Mesenteric fat pad (tissue), 1 donor: Measurements from ENCODE around the gene DDX11. TPM values are rescaled to one million over a fixed set of nuclear protein-coding genes. Genes with fewer than 3 reads are reported as not detected.
"Not testable (repeated sequence)": the region's sequence is repeated elsewhere in the genome, so short reads cannot be mapped to it uniquely, and the experiment has no call there.

Experiments used
- DNase-seq: peaks from one replicate; pipeline ENCODE4 v3.0.0-alpha.2; 2020; ENCODE audit warnings: low spot score
- long read RNA-seq: library from polyadenylated mRNA; unstranded; transcript quantifications from one replicate; pipeline ENCODE4 v2.0.0, GENCODE V29; 2020
- total RNA-seq: library from RNA; stranded (reverse); fragmentation: NEBNext Ultra II Directional; extraction: Animal tissue kit (Norgen Biotek cat#: 25700); gene quantifications from one replicate; pipeline ENCODE4 v1.2.1, GENCODE V29; 2021
- donor health status: DM: yes; HTN: yes; CAD: no.

DDX11 gene
- total RNA-seq = 28.3 TPM
- long read RNA-seq, transcript DDX11-223 (27 exons, 3,079 nt) = major isoform, 6 of 27 reads
- long read RNA-seq, partial matches to known transcripts = 8 of 27 reads
- long read RNA-seq, other reads (novel, unspliced or antisense) = 13 of 27 reads

DNA sequence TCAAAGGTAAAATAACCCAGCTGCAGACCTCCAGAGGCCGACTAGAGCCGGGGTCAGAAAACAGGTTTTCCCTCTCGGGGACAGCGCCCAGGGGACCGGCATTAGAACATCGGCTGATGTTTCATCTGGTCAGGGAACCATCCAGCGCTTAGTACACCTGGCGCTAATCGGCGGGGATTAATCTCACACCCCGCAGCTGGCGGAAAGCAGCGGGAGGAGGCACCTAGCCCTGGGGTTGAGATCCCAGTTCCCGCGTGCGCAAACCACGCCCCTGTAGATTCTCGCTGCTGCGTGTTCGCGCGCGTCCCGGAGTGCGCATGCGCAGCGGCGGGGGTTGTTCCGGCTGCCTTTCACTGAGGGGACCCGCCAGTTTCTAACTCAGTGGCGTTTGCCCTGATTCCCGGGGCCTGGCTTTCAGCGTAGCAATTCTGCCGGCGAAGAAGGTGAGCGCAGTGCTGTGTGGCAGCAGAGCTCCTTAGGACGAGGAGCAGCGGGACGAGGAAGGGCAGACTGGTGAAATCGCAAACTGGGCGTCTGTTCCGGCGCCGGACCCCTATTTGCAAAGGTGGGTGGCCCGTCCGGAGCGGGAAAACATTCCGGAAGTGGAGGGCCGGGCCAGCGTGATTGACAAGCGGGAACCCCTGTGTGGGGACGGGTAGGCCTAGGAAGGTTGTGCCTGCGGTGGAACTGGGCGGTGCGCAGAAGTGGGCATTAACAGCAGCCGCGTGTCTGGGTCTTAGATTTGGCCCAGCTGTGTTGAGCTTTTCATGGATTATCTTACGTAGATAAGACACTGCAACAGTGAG lies at the start of gene DDX11:
Gene DDX11, plus strand, starts transcription at position 334 of the 806 bp plus-strand sequence. CDS start 4,534 bp downstream, outside the sequence.
- peak; percentile 96 for DNase-seq

DNA sequence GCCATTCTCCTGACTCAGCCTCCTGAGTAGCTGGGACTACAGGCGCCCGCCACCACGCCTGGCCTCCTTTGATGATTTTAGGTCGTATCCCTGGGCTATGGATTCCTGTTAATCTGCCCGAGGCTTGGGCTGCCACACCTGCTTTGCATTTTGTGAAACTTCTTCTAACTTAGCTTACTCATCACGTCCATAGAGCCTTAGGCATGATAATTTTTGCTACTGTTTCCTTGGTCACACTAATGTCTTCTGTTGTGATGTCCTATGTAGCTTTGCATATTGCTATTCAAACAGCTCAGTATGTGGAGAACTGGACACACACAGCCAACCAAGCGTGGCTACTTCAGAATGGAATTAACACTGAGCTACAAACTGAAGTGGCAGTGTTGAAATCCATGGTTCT lies 47.5 kb upstream of the DDX11 start:
- DNase-seq = peak; percentile 37

DNA sequence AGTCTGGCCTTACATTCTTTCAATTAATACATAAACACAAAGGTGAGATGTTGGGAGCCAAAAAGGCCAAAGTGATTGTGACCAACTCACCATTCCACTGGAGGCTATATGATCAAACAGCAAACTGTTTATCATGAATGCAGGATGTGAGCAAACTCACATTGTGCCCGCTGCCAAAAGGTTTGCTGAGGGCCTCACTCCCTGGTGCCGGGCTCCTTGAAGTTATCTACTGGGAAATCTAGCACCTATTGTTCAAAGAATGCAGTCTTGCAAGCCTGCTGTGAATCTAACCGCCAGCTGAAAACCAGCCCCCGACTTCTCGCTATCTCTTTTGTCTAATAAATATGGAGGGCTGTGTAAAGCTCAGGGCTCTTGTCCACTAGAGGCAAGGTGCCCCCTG lies 46.7 kb upstream of the DDX11 start:
- DNase-seq = not testable (repeated sequence)

DNA sequence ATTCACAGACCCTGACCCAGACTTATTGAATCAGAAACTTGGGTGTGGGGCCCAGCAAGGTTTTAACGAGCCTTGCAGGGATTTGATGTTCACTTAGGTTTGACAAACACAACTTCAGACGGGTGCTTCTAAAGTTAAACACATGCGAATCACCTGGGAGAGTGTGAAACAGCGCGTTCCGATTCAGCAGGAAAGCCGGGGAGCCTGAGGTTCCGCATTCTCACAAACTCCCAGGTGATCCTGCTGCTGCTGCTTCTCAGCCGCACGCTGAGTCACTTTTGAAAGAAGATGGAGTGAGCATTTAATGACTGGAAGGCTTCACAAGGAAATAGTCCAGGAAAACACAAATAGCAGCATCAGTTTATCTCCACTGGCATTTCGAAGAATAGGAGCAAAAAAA lies 44.2 kb upstream of the DDX11 start:
- DNase-seq = no peak

DNA sequence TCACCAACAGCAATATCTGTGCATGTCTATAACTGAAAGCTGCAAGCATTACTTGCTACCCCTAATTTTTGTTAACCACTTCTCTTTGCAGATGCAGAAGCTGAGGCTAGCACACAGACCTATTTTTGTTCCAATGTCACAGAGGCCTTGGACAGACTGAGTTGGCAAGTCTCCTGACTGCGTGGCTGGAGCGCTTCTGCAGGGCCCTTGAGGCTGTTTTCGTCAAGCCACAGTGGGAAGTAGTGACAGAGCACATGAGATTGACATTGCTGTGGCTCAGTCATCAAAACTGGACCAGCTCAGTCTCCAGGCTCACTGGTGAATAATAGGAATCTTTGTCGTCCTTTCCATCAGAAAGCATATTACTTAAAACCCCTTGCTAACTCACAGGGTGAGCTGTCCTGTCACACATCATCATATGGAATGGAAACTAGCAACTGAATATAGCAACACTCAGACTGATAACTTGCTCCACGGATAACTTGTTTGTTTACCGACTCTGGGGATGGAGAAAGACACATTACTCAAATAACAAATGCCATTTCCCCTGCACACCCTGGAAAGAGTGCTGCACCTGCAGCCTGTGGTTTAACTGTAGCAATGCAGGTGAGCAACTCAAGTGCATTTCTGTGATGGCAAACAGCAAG lies 43.6 kb upstream of the DDX11 start:
- no peak for DNase-seq

DNA sequence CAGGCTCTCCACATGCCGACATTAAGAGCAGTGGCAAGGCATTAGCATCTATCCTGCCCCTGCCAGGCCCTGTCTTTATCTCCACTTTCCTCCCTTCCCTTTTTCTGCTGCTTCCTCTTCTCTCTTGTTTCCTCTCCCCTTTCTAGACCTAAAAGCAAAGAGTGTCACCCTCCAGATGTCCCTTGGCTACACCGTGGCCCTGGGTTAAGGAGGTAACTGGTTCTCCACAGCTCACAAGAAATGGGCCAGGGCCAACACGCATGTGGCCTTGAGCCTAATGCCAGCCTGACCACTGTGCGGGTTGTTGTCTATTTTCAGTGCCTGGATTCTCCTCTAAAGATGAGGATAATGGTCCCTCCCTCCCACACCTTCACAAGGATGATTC lies 41.7 kb upstream of the DDX11 start:
- no peak for DNase-seq

DNA sequence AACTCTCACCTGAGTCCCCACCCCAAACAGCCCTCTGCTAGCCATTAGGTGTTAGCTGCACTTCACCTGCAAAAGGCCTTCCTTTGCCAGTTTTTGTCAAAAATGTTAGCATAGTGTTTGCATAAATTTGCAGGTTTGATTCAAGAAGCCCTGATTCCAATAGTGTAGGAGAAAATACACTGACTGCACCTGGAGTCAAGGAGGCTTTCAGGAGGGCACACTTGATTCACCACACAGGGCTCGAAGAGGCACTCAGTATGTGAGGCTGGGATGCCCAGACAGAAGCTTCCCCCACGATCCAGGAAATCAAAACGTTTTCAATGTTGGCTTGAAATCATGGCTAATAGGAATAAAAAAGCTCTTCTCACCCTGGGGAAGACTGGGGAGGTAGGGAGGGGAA lies 40.5 kb upstream of the DDX11 start:
- DNase-seq = no peak

DNA sequence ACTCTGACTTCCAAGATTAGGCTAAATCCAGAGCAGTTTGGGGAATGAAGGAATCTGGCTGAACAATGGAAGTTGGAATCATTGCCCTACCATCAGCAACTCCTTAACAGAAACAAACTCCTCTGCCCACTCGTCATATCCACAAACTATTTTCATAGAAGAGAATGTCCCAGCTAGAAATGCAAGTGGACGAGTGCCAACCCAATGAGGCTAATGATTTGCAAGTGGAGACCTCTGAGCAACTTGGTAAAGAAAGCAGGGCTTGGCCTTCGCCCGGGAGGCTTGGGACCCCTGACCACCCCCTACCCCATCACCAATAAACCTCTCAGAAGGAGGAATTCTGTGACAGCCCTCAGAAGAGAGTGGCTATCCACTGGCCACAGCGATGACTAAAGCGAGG lies 40.0 kb upstream of the DDX11 start:
- no peak for DNase-seq

DNA sequence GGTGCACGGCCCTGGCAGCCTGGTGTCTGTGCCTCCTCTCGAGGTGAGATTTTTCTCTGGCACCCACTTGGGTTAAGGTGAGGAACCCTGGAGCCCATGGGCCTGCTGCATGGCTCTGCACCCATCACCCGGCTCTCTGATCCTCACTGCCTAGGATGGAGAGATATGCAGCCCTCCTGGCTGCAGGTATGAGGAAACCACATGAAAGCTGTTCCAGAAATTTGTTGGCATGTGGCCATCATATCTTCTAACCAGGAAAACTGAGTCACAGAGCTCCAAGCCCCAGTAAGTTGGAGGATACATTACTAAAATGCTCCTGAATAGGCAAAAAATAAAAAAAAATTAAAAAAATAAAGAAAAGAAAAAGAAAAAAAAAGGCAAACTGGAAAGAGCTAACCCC lies 39.3 kb upstream of the DDX11 start:
- no peak for DNase-seq

DNA sequence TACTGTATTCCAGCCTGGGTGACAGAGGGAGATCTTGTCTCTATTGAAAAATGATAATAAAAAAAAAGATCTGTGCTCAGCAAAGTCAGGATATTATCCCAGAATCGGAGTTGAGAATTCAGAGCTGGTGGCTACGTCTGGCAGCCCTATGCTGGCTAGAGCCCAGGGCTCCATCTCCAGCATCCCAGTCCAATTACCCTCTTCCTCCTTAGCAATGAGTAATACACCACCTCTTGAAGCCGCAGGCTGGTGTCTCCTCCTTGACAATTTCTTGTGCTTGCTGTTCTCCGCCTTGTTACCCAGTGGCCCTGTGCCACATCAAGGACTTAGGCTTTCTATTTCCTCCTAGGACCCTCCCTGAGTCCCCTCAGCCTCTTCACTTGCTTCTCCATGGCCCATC lies 38.4 kb upstream of the DDX11 start:
- DNase-seq = no peak

DNA sequence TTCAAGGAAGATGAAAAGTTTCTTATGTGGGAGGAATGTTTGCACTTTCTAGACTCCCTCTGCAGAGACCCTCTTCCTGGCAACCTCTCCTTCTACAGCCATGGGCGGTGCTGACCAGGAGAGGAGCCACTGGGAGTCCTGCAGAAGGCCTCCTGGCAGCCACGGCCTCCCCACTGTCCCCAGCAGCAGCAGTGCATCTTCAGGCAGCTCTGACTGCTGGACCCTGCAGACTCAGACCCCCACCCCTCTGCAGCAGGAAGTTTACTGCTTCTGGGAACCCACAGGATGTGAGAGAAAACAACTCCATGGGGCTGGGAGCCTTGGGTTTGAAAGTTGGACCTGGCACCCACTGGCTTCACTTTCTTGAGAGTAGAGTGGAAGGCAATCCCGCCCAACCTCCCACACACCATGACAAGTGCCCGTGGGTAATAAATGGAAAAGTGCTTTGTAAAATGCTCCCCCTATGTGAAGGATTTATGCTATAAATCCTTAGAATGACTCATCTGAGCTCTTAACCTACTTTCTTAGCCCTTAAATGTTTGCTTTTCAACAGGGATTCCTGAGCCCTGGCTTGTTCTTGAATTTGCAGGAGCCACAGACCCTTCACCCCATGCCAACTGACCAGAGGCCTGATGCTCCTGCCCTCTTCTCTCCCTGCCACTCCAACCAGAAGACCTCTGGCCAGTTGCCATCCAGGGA lies 37.5 kb upstream of the DDX11 start:
- no peak for DNase-seq

DNA sequence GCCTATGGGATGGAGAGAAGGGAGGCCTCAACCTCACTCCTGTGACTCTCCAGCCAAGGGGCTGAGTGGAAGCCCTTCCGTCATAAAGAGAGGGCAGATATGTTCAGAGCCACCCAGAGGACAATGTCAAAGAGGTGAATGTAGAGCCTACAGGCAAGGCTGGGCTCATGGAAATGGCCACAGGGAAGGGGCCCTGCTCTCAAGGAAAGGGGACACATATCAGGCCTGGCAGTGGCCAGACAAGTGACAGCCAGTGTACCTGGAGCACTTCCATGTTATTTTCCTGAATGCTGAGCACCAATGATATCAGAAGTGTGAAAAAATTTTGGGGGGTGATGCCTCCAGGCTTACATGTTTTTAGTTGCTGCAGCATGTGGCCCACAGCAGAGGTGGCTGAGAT lies 36.6 kb upstream of the DDX11 start:
- DNase-seq = no peak

DNA sequence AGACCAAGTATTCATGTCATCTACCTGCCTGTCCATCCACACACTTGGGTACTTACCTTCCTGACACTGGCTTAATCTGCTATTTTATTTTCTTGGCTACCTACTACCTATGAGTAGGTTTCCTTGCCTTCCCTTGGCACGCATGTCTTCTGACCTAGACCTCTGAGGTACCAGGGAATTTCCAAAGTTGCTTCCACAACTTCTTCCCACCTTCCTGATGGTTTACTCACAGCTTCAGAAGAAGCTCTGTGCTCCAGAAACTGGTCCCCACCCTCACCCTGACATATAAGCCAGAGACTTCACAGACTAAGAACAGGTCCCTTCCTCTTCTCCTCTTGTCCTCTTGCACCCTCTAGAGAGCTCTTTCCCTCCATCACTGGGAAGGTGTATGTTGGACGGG lies 35.7 kb upstream of the DDX11 start:
- no peak for DNase-seq

DNA sequence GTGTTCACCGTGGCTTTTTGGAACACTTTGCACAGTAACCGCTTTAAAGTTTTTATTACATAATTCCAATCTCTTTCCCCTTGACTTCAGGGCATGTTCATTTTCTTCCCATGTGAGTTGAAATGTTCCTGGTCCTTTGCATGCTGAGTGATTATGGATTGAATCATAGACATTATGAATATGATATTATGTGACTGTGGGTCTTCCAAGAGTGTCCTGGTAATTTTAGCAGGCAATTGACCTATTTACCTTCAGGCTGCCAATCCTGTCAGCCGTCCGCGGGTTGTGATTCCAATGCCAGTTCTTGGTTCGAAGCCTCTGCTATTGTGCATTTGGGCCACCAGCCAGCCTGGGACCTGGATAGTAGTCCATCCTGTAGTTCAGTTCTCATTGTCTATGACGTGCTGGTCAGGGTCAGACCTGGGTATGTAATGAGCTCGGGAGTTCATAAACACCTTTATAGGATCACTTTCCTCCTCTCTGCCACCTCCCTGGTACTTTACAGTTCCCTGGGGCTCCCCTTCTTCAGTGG lies 32.6 kb upstream of the DDX11 start:
- no peak for DNase-seq

DNA sequence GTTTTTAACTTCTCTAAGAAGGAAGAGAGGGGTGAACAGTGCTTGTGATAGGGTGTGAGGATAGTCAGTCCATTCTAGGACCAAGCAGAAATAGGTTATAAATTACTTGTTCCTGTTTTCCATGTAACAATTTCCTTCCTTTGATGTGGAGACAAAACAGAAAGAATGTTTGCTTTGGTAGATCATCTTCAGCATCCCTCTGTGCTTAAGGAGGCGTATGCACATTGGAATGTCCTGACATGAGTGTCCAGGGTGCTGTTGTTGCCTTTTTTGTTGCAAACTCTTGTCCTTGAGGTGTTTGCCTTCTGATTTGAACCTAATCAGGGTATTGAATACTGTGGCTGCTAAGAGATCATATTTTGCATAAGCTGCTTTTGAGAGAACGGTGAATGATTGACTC lies 23.5 kb upstream of the DDX11 start:
- not testable (repeated sequence) for DNase-seq

DNA sequence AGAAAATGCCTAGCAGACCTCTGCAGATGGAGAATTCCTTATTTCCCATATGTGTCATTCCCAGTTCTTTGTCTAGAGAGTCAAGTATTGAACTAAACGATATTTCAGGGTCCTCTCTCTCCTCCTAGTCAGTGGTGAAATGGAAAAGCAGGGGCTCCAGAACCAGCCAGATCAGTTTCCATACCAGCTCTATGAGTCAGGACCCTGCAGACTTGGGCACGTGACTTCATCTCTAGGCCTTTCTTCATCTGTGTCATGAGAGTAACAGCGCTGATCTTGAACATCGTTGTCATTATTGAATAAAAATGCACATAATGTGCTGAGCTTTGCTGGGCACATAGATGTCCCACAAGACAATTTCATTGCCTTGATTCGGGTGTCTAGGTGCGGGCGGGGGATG lies 23.1 kb upstream of the DDX11 start:
- DNase-seq = not testable (repeated sequence)

DNA sequence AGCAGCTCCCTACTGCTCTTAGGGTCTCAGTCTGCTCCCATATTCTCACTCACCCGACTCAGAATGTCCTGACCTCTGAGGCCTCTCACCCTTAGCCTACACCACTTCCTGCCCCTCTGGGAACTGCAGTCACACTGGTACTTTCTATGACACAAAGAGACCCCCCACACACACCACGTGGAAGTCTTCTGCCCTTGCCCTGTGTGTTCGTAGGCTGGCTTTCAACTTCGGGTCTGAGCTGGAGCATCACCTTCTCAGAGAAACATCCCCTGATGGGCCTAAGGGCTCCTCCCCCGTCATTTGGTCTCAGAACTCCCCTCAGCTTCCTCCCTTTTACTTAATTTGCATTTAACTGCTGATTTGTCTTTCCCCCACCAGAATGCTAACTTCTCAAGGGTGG lies 22.0 kb upstream of the DDX11 start:
- DNase-seq = not testable (repeated sequence)

DNA sequence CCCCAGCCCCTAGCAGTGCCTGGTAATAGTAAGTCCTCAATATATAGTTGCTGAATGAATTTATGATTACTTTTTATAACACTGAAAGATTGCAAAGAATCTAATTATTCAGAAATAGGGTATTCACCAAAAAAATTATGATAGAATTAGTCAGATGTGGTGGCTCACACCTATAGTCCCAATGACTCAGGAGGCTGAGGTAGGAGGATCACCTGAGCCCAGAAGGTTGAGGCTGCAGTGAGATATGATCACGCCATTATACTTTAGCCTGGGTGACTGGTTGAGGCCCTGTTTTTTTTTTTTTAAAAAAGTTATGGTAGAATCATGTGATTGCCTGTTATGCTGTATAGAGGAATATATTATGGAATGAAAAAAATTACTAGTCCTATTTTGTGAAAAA lies 21.5 kb upstream of the DDX11 start:
- DNase-seq = not testable (repeated sequence)

DNA sequence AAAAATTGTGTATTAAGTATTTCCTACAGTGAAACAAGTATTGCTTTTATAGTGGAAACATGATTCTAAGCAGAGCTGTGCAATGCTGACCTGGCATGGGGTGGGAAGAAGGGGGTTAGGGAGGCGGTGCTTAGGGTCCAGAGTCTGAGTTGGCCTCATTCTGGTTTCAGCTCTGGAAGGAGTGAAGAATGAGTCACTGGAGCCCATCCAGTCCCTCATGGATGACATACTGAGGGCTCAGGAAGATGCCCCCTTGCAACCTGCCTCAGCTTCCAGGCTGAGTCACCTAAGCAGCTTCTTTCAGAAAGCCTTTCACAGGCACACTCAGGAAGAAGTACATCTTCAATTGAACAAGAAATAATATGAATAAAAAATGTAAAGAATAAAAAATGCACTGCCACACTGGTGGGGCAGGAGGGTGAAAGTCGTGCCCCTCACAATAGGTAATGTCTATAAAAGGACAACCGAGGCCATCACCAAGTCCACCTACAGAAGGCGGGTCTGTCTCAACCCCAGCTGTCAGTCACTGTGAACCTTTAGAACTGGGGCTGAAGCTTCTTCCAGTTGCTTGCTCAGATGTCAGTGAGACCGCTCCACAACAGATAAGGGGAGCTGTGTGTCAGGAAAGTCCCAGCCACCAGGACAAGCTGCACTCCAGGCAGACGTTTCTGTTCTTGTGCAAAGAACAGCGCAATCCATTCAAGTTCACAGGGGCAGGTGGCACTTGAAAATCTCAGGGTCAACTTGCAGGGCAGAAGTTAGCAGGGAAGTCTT lies 20.8 kb upstream of the DDX11 start:
- not testable (repeated sequence) for DNase-seq

DNA sequence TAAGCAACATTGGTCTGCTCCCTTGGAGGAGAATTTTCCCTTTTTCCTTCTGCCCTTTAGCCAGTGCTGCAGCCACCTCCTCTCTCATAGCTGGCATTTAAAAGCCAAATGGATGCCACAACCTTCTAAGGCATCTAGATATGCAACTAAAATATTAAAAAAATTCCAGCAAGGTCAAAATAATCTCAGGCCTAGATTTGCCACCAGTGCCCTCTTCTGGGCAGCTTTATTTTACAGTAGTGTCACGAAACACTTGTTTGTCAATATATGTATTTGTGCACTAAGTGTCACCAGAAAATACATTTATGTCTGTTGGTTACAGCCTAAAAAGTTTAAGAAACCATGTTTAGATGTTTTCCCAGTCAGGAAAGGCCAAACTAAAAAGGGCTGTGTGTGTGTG lies 19.7 kb upstream of the DDX11 start:
- DNase-seq = not testable (repeated sequence)

DNA sequence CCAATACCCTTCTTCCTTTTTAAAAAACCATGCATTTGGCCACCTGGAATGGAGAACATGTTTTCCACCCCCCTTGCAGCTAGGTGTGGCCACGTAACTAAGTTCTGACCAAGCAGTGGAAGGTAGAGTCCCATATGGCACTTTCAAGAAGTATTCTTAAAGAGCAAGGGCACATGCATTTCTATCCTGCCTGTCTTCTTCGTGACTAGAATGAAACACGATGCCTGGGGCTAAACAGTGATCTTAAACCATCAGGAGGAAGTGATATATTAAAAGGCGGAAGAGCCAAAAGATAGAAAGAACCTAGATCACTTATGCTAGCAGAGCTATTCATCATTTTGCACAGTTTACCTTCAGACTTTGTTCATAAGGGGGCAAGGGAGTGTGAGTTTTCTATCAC lies 16.0 kb upstream of the DDX11 start:
- no peak for DNase-seq
